ENCODE data around the gene TMPRSS7.

The TMPRSS7 gene

GRCh38 chr3:112115161-112115739 is 80.7 kb downstream of the TMPRSS7 start:
- Histone ChIP-seq H3K36me3 (no peaks in the 10 kb centered on the region), H3K4me3 (ENCODE audit: low read depth, low read length) (no peak overlapping the region)

GRCh38 chr3:112115806-112116383 is 81.4 kb downstream of the TMPRSS7 start:
- no peak for DNase-seq
- Histone ChIP-seq H3K9me3 (ENCODE audit: severe bottlenecking) (no peaks in the 10 kb centered on the region), H3K36me3 (no peaks in the 10 kb centered on the region), H3K27me3 (ENCODE audit: insufficient read depth, low read depth, severe bottlenecking) (no peaks in the 10 kb centered on the region), H3K4me3 (ENCODE audit: low read depth, low read length) (no peak overlapping the region), H3K27ac (no peak overlapping the region)
- TF ChIP-seq CTCF (IDR thresholded peaks at IDR 0.05; ENCODE audit: low read depth, low read length): no peak

More at GRCh38 chr3:112115161-112115739, 80.7 kb downstream of the TMPRSS7 start:
- Histone ChIP-seq H3K9me3 (ENCODE audit: severe bottlenecking) (no peaks in the 10 kb centered on the region), H3K27ac (no peak overlapping the region), H3K27me3 (ENCODE audit: insufficient read depth, low read depth, severe bottlenecking) (no peaks in the 10 kb centered on the region)
- no peak for TF ChIP-seq CTCF (IDR thresholded peaks at IDR 0.05; ENCODE audit: low read depth, low read length)
- DNase-seq: no peak

GRCh38 chr3:112116748-112117186 is 82.2 kb downstream of the TMPRSS7 start:
- Histone ChIP-seq H3K27me3 (ENCODE audit: insufficient read depth, low read depth, severe bottlenecking) (no peaks in the 10 kb centered on the region), H3K4me3 (ENCODE audit: low read depth, low read length) (no peak overlapping the region), H3K27ac (no peak overlapping the region), H3K36me3 (no peaks in the 10 kb centered on the region), H3K9me3 (ENCODE audit: severe bottlenecking) (no peaks in the 10 kb centered on the region)
- peak; percentile 20 for DNase-seq
- TF ChIP-seq CTCF (IDR thresholded peaks at IDR 0.05; ENCODE audit: low read depth, low read length): no peak

- TF ChIP-seq CTCF (IDR thresholded peaks at IDR 0.05; ENCODE audit: low read depth, low read length): no peak
- no peak overlapping the region for H3K4me3 ChIP-seq (ENCODE audit: low read depth, low read length)
- no peaks in the 10 kb centered on the region for H3K27me3 ChIP-seq (ENCODE audit: insufficient read depth, low read depth, severe bottlenecking)
- H3K27ac ChIP-seq: no peak overlapping the region
- no peaks in the 10 kb centered on the region for H3K9me3 ChIP-seq (ENCODE audit: severe bottlenecking)
- DNase-seq: no peak
- H3K36me3 ChIP-seq: no peaks in the 10 kb centered on the region
Measured at GRCh38 chr3:112117415-112117814, 82.9 kb downstream of the TMPRSS7 start.

GRCh38 chr3:112117841-112118571 is 83.5 kb downstream of the TMPRSS7 start:
- no peaks in the 10 kb centered on the region for H3K27me3 ChIP-seq (ENCODE audit: insufficient read depth, low read depth, severe bottlenecking)
- peak; percentile 16 for DNase-seq
- no peak for TF ChIP-seq CTCF (IDR thresholded peaks at IDR 0.05; ENCODE audit: low read depth, low read length)
- H3K27ac ChIP-seq: no peak overlapping the region
- H3K4me3 ChIP-seq (ENCODE audit: low read depth, low read length): no peak overlapping the region
- H3K36me3 ChIP-seq: no peaks in the 10 kb centered on the region
- H3K9me3 ChIP-seq (ENCODE audit: severe bottlenecking): no peaks in the 10 kb centered on the region
